Kidney tubule cell (primary cell): Measurements from ENCODE around the gene RPL39L.
"Not testable (repeated sequence)": the region's sequence is repeated elsewhere in the genome, so short reads cannot be mapped to it uniquely, and the experiment has no call there.

Experiments
- DNase-seq: peaks from one replicate; pipeline ENCODE4 v3.0.0-alpha.2; 2018; ENCODE audit warnings: low spot score

The RPL39L gene

GRCh38 chr3:187136936-187137335 lies 2.4 kb downstream of the RPL39L start:
- peak; percentile 82 for DNase-seq

GRCh38 chr3:187136337-187136736 lies 3.0 kb downstream of the RPL39L start:
- DNase-seq = no peak

- not testable (repeated sequence) for DNase-seq
Observed at GRCh38 chr3:187135172-187135690, 4.1 kb downstream of the RPL39L start.

- not testable (repeated sequence) for DNase-seq
Observed at GRCh38 chr3:187133181-187133580, 6.1 kb downstream of the RPL39L start.

GRCh38 chr3:187132666-187133065 lies 6.6 kb downstream of the RPL39L start:
- DNase-seq = no peak

- DNase-seq = no peak
Observed at GRCh38 chr3:187131981-187132380, 7.3 kb downstream of the RPL39L start.

GRCh38 chr3:187130346-187131066 lies 8.8 kb downstream of the RPL39L start:
- peak; percentile 68 for DNase-seq

- DNase-seq = no peak
Observed at GRCh38 chr3:187125319-187126031, 13.8 kb downstream of the RPL39L start.

- no peak for DNase-seq
Observed at GRCh38 chr3:187122261-187122660, 17.0 kb downstream of the RPL39L start.

GRCh38 chr3:187120326-187120725 lies 19.0 kb downstream of the RPL39L start:
- DNase-seq = no peak

GRCh38 chr3:187114511-187114910 lies 24.8 kb downstream of the RPL39L start:
- no peak for DNase-seq

- DNase-seq = peak; percentile 43
Observed at GRCh38 chr3:187112934-187113793, 26.1 kb downstream of the RPL39L start.

GRCh38 chr3:187110156-187110555 lies 29.1 kb downstream of the RPL39L start:
- DNase-seq = no peak

- DNase-seq = no peak
Observed at GRCh38 chr3:187107989-187108388, 31.3 kb downstream of the RPL39L start.

GRCh38 chr3:187105700-187106099 lies 33.6 kb downstream of the RPL39L start:
- no peak for DNase-seq

GRCh38 chr3:187104933-187105332 lies 34.4 kb downstream of the RPL39L start:
- no peak for DNase-seq

GRCh38 chr3:187104342-187104741 lies 35.0 kb downstream of the RPL39L start:
- DNase-seq = no peak

- no peak for DNase-seq
Observed at GRCh38 chr3:187103251-187103650, 36.0 kb downstream of the RPL39L start.

GRCh38 chr3:187102073-187102634 lies 37.1 kb downstream of the RPL39L start:
- no peak for DNase-seq

GRCh38 chr3:187101184-187102072 lies 37.9 kb downstream of the RPL39L start:
- peak; percentile 70 for DNase-seq

- peak; percentile 17 for DNase-seq
Observed at GRCh38 chr3:187098923-187099512, 40.3 kb downstream of the RPL39L start.
